ENCODE results near the gene PITPNM1. TPM values are rescaled to one million over a fixed set of nuclear protein-coding genes. Genes with fewer than 3 reads are reported as not detected.

The PITPNM1 gene
- total RNA-seq, 4 donors from 2014 or later = 7.9 to 89.7 (median 15.2) TPM

GRCh38 chr11:67457453-67457852 lies 47.7 kb downstream of the PITPNM1 start:
- Histone ChIP-seq H3K27me3 (no peaks in the 10 kb centered on the region), H3K9me3 (no peaks in the 10 kb centered on the region), H3K36me3 (no peaks in the 10 kb centered on the region), H3K4me1 (no peaks in the 10 kb centered on the region), H3K27ac (no peak overlapping the region), H3K4me3 (no peak overlapping the region)
- TF ChIP-seq POLR2A (IDR thresholded peaks at IDR 0.05) (no peak), CTCF (IDR thresholded peaks at IDR 0.05) (no peak)
- no peak for DNase-seq
- intact Hi-C loops (cut with DNase I; ENCODE audit: low total_unique reads) = no loop called here

GRCh38 chr11:67456068-67456705 lies 49.0 kb downstream of the PITPNM1 start:
- Histone ChIP-seq H3K27me3 (no peaks in the 10 kb centered on the region), H3K36me3 (no peaks in the 10 kb centered on the region), H3K27ac (no peak overlapping the region), H3K4me1 (no peaks in the 10 kb centered on the region), H3K4me3 (no peak overlapping the region), H3K9me3 (no peaks in the 10 kb centered on the region)
- intact Hi-C loops (cut with DNase I; ENCODE audit: low total_unique reads) = no loop called here
- DNase-seq = peak in 1 of 2 donors; percentile 14
- TF ChIP-seq POLR2A (IDR thresholded peaks at IDR 0.05) = no peak
- TF ChIP-seq CTCF (IDR thresholded peaks at IDR 0.05) = no peak

GRCh38 chr11:67455054-67455453 lies 50.1 kb downstream of the PITPNM1 start, which contains the start of gene CABP4:
TSS of gene CABP4 (plus strand) at chr11:67455354. CDS start at chr11:67455424, 70 bp downstream.
- no peak for DNase-seq
- intact Hi-C loops (cut with DNase I; ENCODE audit: low total_unique reads) = no loop called here
- no peaks in the 10 kb centered on the region for H3K27me3 ChIP-seq
- no peaks in the 10 kb centered on the region for H3K36me3 ChIP-seq
- no peaks in the 10 kb centered on the region for H3K9me3 ChIP-seq
- H3K27ac ChIP-seq = no peak within 1 kb of the TSS
- TF ChIP-seq POLR2A (IDR thresholded peaks at IDR 0.05) (no peak), CTCF (IDR thresholded peaks at IDR 0.05) (no peak)
- no peaks in the 10 kb centered on the region for H3K4me1 ChIP-seq
- H3K4me3 ChIP-seq = no peak within 1 kb of the TSS

- H3K4me3 ChIP-seq = no peak overlapping the region
- no peaks in the 10 kb centered on the region for H3K9me3 ChIP-seq
- DNase-seq = no peak
- H3K4me1 ChIP-seq = no peaks in the 10 kb centered on the region
- TF ChIP-seq POLR2A (IDR thresholded peaks at IDR 0.05) (no peak), CTCF (IDR thresholded peaks at IDR 0.05) (no peak)
- no peaks in the 10 kb centered on the region for H3K36me3 ChIP-seq
- H3K27me3 ChIP-seq = no peaks in the 10 kb centered on the region
- no peak overlapping the region for H3K27ac ChIP-seq
- intact Hi-C loops (cut with DNase I; ENCODE audit: low total_unique reads) = no loop called here
Measured at GRCh38 chr11:67453816-67454732, 51.1 kb downstream of the PITPNM1 start.
